Panc1 (cell line): Measurements from ENCODE around the gene HIKESHI. TPM values are rescaled to one million over a fixed set of nuclear protein-coding genes. Genes with fewer than 3 reads are reported as not detected.

Source experiments
- ATAC-seq: fragments of 200-7000 bp; cut with Tn5 transposase; 2 replicates; pipeline ENCODE4 v1.9.1; 2020; ENCODE audit warnings: mild to moderate bottlenecking, moderate library complexity
- BruUV-seq: library from RNA; stranded (reverse); fragments of 400-500 nt; replicated peaks from 2 replicates; lab custom pipeline; 2021; lab: Mats Ljungman, UMichigan
- CTCF ChIA-PET: fragments of 300-600 bp; sonication (Branson Sonifier 250); formaldehyde crosslinking; loops from one replicate; lab custom pipeline; 2022; ENCODE audit warnings: antibody characterized with exemption; lab: Charles Lee
- POLR2A ChIA-PET: fragments of 300-600 bp; sonication (Branson Sonifier 250); formaldehyde crosslinking; loops from one replicate; lab custom pipeline; 2022; ENCODE audit warnings: antibody characterized with exemption; lab: Charles Lee
- DNase-seq: peaks from one replicate; pipeline ENCODE4 v3.0.0-alpha.2; 2010; ENCODE audit warnings: low read depth, low spot score
- H3K27ac ChIP-seq: 2 replicates; pipeline ENCODE4 v1.5.1; 2011; ENCODE audit warnings: mild to moderate bottlenecking, low read length, inconsistent platforms
- H3K27me3 ChIP-seq: fragments of 200-500 bp; sonication (Bioruptor generic); 2 replicates; pipeline ENCODE4 v1.6.0; 2014; ENCODE audit warnings: low read length, inconsistent platforms; ENCODE audit not compliant: control insufficient read depth, insufficient read depth
- H3K36me3 ChIP-seq: fragments of 200-500 bp; sonication (Bioruptor generic); 2 replicates; pipeline ENCODE4 v1.5.1; 2014; ENCODE audit warnings: inconsistent platforms, mild to moderate bottlenecking, low read length, moderate library complexity; ENCODE audit not compliant: control insufficient read depth, insufficient read depth
- H3K4me1 ChIP-seq: 2 replicates; pipeline ENCODE4 v1.5.1; 2011; ENCODE audit warnings: inconsistent platforms, mild to moderate bottlenecking, low read length, moderate library complexity; ENCODE audit not compliant: control insufficient read depth, insufficient read depth
- H3K4me3 ChIP-seq, 2 experiments: 2 replicates each; pipeline ENCODE4 v1.5.1; 2011 to 2012; ENCODE audit warnings: low read depth in 2 of 2, low read length in 2 of 2, mild to moderate bottlenecking in 2 of 2, inconsistent platforms in 1 of 2, moderate library complexity in 1 of 2
- H3K9me3 ChIP-seq: fragments of 200-500 bp; sonication (Bioruptor generic); 2 replicates; pipeline ENCODE4 v1.5.1; 2014; ENCODE audit warnings: low read depth, mild to moderate bottlenecking, inconsistent platforms, low read length, moderate library complexity; ENCODE audit not compliant: control insufficient read depth, insufficient read depth
- CTCF ChIP-seq: fragments of 450-650 bp; IDR thresholded peaks from 2 replicates; pipeline ENCODE4 v1.5.1; 2017; ENCODE audit warnings: mild to moderate bottlenecking
- POLR2AphosphoS5 ChIP-seq: IDR thresholded peaks from 2 replicates; pipeline ENCODE4 v1.6.1; 2012; ENCODE audit warnings: mild to moderate bottlenecking, low read depth, low read length, moderate library complexity
- REST ChIP-seq, 2 experiments: IDR thresholded peaks; 2 replicates each; pipeline ENCODE4 v1.6.1; 2011 to 2012; ENCODE audit warnings: low read depth in 2 of 2, control low read depth in 1 of 2, low read length in 1 of 2, mild to moderate bottlenecking in 1 of 2, moderate library complexity in 1 of 2; ENCODE audit not compliant: insufficient read depth in 1 of 2
- SIN3A ChIP-seq: IDR thresholded peaks from 2 replicates; pipeline ENCODE4 v1.6.1; 2012; ENCODE audit warnings: low read depth, mild to moderate bottlenecking, low read length, moderate library complexity, borderline replicate concordance; ENCODE audit not compliant: insufficient read depth
- TCF7L2 ChIP-seq: IDR thresholded peaks from 2 replicates; pipeline ENCODE4 v1.6.1; 2011; ENCODE audit warnings: mild to moderate bottlenecking, low read depth, low read length, inconsistent platforms
- in situ Hi-C: cut with HindIII; loops from 2 replicates; pipeline ENCODE4 v1.10.0; 2016; ENCODE audit warnings: low sequenced_read_pairs, low pct_unique_long_range_greater_than_20kb
- intact Hi-C: fragments of 100-400 bp; cut with micrococcal nuclease; formaldehyde crosslinking; loops from one replicate; pipeline ENCODE4 v1.10.0; 2022; ENCODE audit not compliant: unreplicated experiment
- total RNA-seq: library from RNA; stranded (reverse); gene quantifications from one replicate; pipeline ENCODE4 v1.2.1, GENCODE V29; 2021; ENCODE audit not compliant: unreplicated experiment

HIKESHI gene
- total RNA-seq, 1 experiment from 2014 or later: 61.3 TPM

- ChIA-PET CTCF (no interaction called here), POLR2A (no interaction called here)
- no peak for TF ChIP-seq CTCF
- TF ChIP-seq TCF7L2: no peak
- TF ChIP-seq POLR2AphosphoS5: no peak
- no peak for TF ChIP-seq REST (IDR thresholded peaks at IDR 0.05; ENCODE audit: insufficient read depth in 1 of 2, low read depth in 2 of 2, low read length in 1 of 2)
- TF ChIP-seq SIN3A: no peak
- Histone ChIP-seq H3K4me1 (no peaks in the 10 kb centered on the region), H3K9me3 (peaks cover 7% of the 10 kb centered on the region; the same call in 1 of the 2 replicates), H3K36me3 (no peaks in the 10 kb centered on the region), H3K27me3 (no peaks in the 10 kb centered on the region), H3K27ac (no peak overlapping the region), H3K4me3 (no peak overlapping the region)
- DNase-seq: no peak
- intact Hi-C loops: loop anchor here (10.0 kb wide), 1 partner anchor 249 kb away; no protein-coding TSS in a partner anchor
- BruUV-seq: no TSS peak
- in situ Hi-C loops: no loop called here
- no peak for ATAC-seq
Measured at GRCh38 chr11:86365546-86365945, 63.5 kb downstream of the HIKESHI start.

- Histone ChIP-seq H3K36me3 (no peaks in the 10 kb centered on the region), H3K4me1 (no peaks in the 10 kb centered on the region), H3K4me3 (no peak overlapping the region), H3K27ac (no peak overlapping the region), H3K27me3 (no peaks in the 10 kb centered on the region), H3K9me3 (no peaks in the 10 kb centered on the region)
- no peak for DNase-seq
- CTCF ChIA-PET: interaction anchor here (1.2 kb wide), 1 partner anchor 9 kb away, joined by 5 read pairs; no protein-coding TSS in a partner anchor
- no TSS peak for BruUV-seq
- POLR2A ChIA-PET: no interaction called here
- ATAC-seq: no peak
- intact Hi-C loops (loop anchor here (10.0 kb wide), 2 partner anchors 245 to 545 kb away; no protein-coding TSS in a partner anchor), in situ Hi-C loops (no loop called here)
- TF ChIP-seq POLR2AphosphoS5 (no peak), REST (IDR thresholded peaks at IDR 0.05; ENCODE audit: insufficient read depth in 1 of 2, low read depth in 2 of 2, low read length in 1 of 2) (no peak), CTCF (no peak), SIN3A (no peak), TCF7L2 (no peak)
Measured at GRCh38 chr11:86369668-86370067, 67.6 kb downstream of the HIKESHI start.
